HG03571 (cell line): Measurements from ENCODE around the gene AP2M1.

Experiments used
- ATAC-seq: cut with Tn5 transposase; IDR thresholded peaks from one replicate; pipeline ENCODE4 v1.9.1; 2021; ENCODE audit not compliant: unreplicated experiment

The AP2M1 gene

DNA sequence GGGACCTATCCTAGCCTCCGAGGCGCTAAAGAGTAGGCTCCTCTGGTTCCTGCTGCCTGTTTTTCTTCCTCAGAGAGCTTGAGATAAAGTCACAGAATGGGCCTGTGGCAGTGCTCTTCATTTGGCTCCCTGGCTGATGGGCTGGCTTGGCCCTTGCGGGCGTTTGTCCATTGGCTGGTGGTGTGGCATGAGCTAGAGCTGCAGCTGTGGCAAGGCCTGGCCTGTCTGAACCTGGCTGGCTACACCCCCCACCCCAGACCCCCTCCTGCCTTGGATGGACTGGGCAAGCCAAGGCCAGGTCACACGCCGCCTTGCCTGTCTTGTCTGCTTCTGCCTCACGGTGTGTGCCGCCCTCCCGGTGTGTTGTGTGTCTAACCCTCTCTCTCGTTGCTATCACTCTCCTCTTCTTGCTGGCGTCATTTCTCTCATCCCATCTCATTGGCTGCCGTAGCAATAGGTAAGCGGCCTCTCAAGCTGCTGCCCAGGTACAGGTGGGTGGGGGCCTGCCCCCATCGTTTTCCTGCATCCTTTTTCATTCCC lies 3.2 kb downstream of the AP2M1 start:
- ATAC-seq = no peak

GRCh38 chr3:184178521-184179138 lies 4.0 kb downstream of the AP2M1 start:
- no peak for ATAC-seq

GRCh38 chr3:184180165-184180564 lies 5.5 kb downstream of the AP2M1 start:
- ATAC-seq = no peak

GRCh38 chr3:184181596-184181995 lies 6.9 kb downstream of the AP2M1 start:
- ATAC-seq = no peak

DNA sequence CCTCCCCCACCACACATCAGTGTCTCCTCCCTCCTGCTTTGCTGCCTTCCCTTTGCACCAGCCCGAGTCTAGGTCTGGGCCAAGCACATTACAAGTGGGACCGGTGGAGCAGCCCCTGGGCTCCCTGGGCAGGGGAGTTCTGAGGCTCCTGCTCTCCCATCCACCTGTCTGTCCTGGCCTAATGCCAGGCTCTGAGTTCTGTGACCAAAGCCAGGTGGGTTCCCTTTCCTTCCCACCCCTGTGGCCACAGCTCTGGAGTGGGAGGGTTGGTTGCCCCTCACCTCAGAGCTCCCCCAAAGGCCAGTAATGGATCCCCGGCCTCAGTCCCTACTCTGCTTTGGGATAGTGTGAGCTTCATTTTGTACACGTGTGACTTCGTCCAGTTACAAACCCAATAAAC lies 9.0 kb downstream of the AP2M1 start:
- ATAC-seq = no peak

DNA sequence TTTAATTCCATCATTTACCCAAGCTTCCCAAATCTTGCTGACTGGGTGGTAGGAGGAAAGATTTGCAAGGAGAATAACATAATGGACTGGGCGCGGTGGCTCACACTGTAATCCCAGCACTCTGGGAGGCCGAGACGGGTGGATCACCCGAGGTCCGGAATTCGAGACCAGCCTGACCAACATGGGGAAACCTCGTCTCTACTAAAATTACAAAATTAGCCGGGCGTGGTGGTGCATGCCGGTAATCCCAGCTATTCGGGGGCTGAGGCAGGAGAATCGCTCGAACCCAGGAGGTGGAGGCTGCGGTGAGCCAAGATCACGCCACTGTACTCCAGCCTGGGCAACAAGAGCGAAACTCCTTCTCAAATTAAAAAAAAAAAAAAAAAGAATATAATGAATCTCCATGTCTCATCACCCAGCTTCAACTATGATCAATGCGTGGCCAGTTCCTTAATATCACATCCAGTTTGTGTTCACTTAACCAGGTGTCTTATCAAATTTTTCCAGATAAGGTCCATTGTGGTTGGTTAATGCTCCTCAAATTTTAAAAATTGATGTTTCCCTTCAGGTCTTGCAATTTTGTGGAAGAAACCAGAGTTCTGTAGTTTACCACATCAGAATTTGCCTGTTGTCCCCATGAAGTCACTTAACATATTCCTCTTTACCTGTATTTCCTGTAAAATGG lies 10.0 kb downstream of the AP2M1 start:
- no peak for ATAC-seq

DNA sequence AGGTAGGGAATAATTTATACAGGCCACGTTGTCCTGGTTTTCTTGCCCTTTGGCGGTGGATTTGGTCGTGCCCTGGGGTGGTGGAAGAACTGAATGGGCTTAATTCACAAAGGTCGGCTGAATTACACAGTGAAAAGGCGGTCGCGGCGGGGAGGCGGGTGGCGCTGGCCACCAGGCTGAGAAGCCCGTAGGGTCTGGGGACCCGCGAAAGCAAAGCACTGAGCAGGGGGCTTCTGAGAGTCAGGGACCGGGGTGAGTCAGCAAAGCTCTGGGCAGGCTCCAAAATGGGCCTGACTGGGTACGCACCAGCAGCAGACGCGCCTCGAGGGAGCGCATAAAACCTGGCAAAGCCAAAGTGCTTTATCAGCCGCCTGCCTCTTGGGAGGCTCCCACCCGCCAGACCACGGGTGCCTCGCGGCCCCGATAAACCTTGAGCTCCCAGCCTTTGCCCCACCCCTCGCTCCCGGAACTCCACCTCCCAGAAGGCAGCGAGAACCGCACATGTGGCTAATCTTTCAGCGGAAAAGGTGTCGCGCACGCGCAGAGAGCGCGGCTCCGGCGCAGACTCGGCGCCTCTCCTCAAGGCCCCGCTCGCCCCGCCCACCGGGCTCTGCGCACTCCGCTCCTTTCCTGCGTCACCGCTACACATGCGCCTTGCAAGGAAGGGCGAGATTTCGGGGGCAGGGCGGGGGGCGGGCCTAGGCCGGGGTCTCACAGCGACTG lies 11.0 kb downstream of the AP2M1 start:
- peak; percentile 88 for ATAC-seq

DNA sequence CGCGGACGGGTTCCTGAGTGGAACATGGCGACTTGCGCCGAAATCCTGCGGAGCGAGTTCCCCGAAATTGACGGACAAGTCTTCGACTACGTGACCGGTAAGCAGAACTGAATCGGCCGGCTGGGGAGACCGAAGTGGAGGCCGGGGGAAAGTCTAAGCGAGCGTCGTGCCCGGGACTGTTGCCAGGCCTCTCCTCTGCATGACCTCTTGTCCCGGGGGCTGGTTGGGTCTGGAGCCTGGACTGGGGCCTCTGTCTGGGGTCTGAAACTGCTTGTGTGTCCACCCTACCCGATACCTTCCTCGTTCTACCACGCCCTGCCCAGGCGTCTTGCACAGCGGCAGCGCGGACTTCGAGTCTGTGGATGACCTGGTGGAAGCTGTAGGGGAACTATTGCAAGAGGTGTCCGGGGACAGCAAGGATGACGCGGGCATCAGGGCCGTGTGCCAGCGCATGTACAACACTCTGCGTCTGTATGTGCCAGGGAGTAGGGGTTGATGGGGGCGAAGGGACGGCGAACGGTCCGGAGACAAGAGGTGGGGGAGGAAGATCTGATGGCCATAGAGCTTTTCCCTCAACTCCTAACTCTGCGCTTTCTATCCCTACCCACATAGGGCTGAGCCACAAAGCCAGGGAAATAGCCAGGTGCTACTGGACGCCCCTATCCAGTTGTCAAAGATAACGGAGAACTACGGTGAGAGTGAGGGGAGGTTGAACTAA lies 11.7 kb downstream of the AP2M1 start, which contains the start of gene ABCF3:
TSS of gene ABCF3 (plus strand) at position 16 of the 718 bp plus-strand sequence. CDS start at position 25, 9 bp downstream.
- peak; percentile 16 for ATAC-seq

DNA sequence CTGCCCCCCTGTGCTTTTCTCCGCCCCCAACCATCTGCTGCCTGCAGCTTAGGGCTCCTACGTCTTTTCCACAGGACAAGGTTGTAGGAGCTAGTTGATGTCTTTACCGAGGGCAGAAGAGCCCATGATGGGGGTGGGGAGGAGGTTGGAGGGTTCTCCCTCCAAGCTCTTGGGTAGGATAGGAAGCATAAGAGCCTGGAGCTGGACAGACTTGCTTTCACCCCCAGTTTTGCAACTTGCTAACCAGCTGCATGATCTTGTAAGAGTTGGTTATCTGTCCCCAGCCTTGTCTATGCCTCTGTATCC lies 12.2 kb downstream of the AP2M1 start:
- no peak for ATAC-seq

GRCh38 chr3:184188080-184188479 lies 13.4 kb downstream of the AP2M1 start:
- no peak for ATAC-seq

GRCh38 chr3:184189421-184189820 lies 14.8 kb downstream of the AP2M1 start:
- ATAC-seq = no peak

DNA sequence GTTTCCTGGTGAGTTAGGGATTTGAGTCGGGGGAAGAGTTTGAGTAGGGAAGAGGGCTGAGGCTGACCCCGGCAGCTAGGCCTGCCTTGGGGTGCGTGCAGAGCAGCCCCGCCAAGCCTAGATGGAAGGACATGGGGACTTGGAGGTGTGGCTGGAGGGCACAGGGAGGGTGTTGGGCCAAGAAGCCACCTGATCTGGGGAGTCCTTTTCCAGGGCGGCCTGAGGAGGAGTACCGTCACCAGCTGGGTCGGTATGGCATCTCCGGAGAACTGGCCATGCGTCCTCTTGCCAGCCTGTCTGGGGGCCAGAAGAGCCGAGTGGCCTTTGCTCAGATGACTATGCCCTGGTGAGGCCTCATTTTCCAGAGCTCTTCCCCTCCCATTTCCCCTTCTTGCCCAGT lies 18.2 kb downstream of the AP2M1 start:
- no peak for ATAC-seq

DNA sequence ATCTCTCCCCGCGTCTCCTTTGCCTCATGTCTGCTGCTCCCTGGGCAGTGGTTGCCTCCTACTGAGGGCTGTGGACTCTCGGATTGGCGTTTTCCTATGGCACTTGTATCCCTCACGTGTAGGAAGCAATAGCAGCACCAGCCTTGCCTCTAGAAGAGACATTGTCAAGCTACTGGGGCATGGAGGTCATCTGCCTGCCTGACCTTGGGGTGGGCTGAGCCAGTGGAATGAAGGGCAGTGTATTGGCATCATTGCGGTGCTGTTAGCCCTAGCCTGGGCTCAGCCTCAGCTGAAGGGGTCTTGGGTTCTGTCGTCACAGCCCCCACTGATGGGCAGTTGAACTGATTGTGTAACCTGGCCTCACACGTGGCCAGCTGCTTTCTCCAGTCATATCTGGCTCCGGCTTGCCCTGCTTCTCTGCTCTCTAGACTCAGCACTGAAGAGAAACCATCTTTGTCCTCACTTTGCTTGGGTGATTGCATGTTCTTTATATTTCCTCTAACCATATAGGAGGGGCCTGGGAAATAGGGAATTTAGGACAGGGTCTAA lies 19.4 kb downstream of the AP2M1 start:
- no peak for ATAC-seq

- ATAC-seq = no peak
Observed at GRCh38 chr3:184196536-184196935, 21.9 kb downstream of the AP2M1 start.

- ATAC-seq = no peak
Observed at GRCh38 chr3:184198509-184198908, 23.9 kb downstream of the AP2M1 start.

GRCh38 chr3:184200825-184201224 lies 26.2 kb downstream of the AP2M1 start:
- ATAC-seq = no peak

GRCh38 chr3:184203526-184203925 lies 28.9 kb downstream of the AP2M1 start:
- ATAC-seq = no peak

- ATAC-seq = no peak
Observed at GRCh38 chr3:184209146-184209923, 34.7 kb downstream of the AP2M1 start.

DNA sequence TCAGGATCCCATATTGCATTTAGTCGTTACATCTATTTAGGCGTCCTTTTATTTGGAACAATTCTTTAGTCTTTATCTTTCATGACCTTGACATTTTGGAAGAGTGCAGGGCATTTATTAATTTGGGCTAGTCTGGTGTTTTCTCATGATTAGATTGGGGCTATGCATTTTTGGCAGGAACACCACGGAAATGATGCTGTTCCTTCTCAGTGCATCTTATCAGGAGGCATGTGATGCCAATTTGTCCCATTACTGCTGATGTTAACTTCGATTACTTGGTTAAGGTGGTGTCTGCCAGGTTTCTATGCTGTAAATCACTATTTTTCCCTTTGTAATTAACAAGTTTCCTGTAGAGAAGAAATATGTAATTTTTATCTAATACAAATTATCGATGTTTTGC lies 36.6 kb downstream of the AP2M1 start:
- no peak for ATAC-seq

DNA sequence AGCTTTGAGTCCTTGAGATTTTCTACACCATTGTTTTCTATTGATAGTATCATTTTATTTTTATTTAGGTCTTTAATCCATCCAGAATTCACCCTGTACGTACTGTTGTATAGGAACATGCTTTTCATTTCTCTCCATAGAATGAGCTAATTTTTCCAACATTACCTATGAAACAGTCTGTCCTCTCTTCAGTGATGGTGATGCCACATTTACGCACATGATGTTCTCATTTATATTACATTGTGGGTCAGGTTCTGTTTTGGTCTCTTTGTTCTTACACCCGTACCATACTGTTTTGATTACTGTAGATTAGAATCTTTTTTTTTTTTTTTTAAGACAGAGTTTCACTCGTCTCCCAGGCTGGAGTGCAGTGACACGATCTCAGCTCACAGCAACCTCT lies 37.1 kb downstream of the AP2M1 start:
- ATAC-seq = no peak
